LNCaP clone FGC (cell line): ENCODE measurements around the gene ERP27.
A peak's percentile ranks its signal among the peaks of the same experiment; 100 is the strongest.

Experiments used
- DNase-seq: peaks from one replicate; pipeline ENCODE4 v3.0.0-alpha.2; 2011; ENCODE audit warnings: low read depth
- H3K4me3 ChIP-seq: 2 replicates; pipeline ENCODE4 v1.5.1; 2011; ENCODE audit warnings: mild to moderate bottlenecking, low read depth, low read length, control low read depth
- CTCF ChIP-seq: IDR thresholded peaks from 2 replicates; pipeline ENCODE4 v1.5.1; 2012; ENCODE audit warnings: mild to moderate bottlenecking; ENCODE audit not compliant: control insufficient read depth, insufficient read depth; ENCODE audit errors: extremely low read depth

ERP27 gene

DNA sequence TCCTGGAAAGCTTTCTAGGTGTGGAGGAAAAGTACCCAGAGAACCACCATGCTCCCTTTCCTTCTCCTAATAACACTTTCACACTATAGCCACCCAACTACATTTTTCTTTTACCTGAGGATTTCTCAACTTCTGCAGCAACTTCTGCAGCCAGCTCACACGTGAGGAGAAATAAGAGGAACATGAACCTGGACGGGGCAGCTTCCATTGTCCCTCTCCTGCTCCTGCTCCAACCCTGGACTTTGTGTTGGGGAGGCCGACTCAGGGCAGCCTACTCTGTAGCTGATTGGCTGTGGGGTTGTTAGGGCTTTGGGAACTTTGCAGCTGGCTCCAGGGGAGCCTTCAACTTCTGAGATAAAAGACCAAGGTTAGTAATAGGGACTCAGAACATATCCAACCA, at the start of gene ERP27:
TSS of gene ERP27 (minus strand) at position 237 of the 400 bp plus-strand sequence. CDS start at position 208, 29 bp downstream.
- DNase-seq: no peak
- no peak for TF ChIP-seq CTCF
- no peak within 1 kb of the TSS for H3K4me3 ChIP-seq

- TF ChIP-seq CTCF: no peak
- H3K4me3 ChIP-seq: no peak overlapping the region
- DNase-seq: no peak
Observed at GRCh38 chr12:14988035-14988434, 49.7 kb upstream of the ERP27 start.

DNA sequence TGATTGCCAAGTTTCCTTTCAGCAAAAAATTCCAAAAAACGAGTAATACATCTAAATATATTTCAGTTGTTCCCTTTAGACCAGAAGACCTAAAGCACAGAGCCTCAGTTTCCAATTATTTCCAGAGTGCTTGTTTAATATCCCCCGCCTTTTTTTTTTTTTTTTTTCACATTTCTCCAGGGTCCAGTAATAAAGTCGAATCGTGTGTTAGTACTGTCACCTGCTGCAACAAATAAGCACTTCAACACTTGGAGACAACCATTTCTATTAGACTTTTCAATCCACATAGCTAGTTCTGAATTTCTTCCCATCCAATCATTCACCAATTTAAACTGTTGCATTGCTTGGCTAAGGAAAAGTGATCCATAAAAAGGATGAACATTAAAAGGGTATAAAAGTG, 48.1 kb upstream of the ERP27 start:
- no peak overlapping the region for H3K4me3 ChIP-seq
- TF ChIP-seq CTCF: 0 out of 2 replicates have a peak, but pooled peaks have one; percentile 15
- no peak for DNase-seq

DNA sequence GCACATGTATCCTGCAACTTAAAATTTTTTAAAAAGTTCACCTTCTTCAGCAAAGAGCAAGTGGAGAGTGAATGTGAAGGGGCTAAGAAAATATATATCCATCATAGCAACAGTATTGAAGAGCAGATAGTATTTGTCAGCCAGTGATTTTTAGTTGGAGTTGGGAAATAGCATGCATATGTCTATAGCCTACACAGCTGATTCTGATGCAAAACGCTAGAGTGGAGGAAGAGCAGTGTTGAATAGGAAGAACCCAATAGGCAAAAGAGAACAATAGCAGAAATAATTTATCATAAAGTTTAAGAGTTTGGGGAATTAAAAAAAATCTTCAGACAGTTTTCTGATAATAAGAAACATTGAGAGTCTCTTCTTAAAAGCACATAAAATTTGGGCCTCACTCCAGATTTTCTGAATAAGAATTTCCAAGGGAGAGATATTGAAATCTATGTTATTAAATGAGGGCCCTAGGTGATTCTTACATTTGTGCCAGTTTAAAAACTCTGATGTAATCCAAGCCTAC, 46.5 kb upstream of the ERP27 start:
- no peak for DNase-seq
- H3K4me3 ChIP-seq: no peak overlapping the region
- no peak for TF ChIP-seq CTCF

GRCh38 chr12:14984036-14984435, 45.7 kb upstream of the ERP27 start:
- no peak for DNase-seq
- TF ChIP-seq CTCF: no peak
- no peak overlapping the region for H3K4me3 ChIP-seq

GRCh38 chr12:14982991-14983390, 44.7 kb upstream of the ERP27 start:
- no peak overlapping the region for H3K4me3 ChIP-seq
- no peak for DNase-seq
- no peak for TF ChIP-seq CTCF

DNA sequence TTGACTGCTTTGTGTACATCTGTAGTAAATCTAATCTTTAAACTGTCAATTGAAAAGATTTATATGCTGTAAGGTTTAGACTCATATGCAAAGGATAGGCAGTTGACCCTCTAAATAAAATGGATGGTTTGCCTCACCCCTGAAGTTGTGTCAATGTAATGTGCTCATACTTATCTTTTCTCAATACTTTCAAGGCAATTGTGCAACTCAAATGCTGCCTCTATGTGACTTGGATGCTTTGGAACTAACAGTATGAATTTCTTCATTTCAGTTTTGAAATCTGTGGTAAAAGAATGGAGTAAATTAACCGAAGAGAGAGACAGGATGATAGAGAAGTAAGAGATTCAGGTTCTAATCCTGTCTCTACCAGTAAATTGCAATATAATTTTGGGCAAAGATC, 44.2 kb upstream of the ERP27 start:
- no peak overlapping the region for H3K4me3 ChIP-seq
- DNase-seq: no peak

More for the DNA sequence above, 44.2 kb upstream of the ERP27 start:
- no peak for TF ChIP-seq CTCF
